WTC11 (cell line): ENCODE measurements around the gene CLDN14. TPM values are rescaled to one million over a fixed set of nuclear protein-coding genes. Genes with fewer than 3 reads are reported as not detected.

ENCODE experiments used
- ATAC-seq: fragments of 200-7000 bp; cut with Tn5 transposase; 2 replicates; pipeline ENCODE4 v1.10.0; 2021; ENCODE audit warnings: mild to moderate bottlenecking, moderate library complexity
- CTCF ChIA-PET: fragments of 300-600 bp; sonication (Branson Sonifier 250); formaldehyde crosslinking; loops from one replicate; lab custom pipeline; 2021; ENCODE audit warnings: antibody characterized with exemption; lab: Charles Lee
- POLR2A ChIA-PET: fragments of 350-600 bp; sonication (Branson Sonifier 250); formaldehyde crosslinking; loops from one replicate; lab custom pipeline; 2021; ENCODE audit warnings: antibody characterized with exemption; lab: Charles Lee
- DNase-seq: peaks from one replicate; pipeline ENCODE4 v3.0.0; 2021; ENCODE audit warnings: low spot score
- H3K27ac Mint-ChIP-seq: 2 replicates; pipeline ENCODE4 v1.8.0; 2021; ENCODE audit warnings: mixed read lengths
- H3K27me3 Mint-ChIP-seq: 2 replicates; pipeline ENCODE4 v1.8.0; 2021; ENCODE audit warnings: low read depth, mild to moderate bottlenecking, moderate library complexity, mixed read lengths
- H3K36me3 Mint-ChIP-seq: 2 replicates; pipeline ENCODE4 v1.8.0; 2021; ENCODE audit warnings: mixed read lengths
- H3K4me1 Mint-ChIP-seq: 2 replicates; pipeline ENCODE4 v1.8.0; 2022; ENCODE audit warnings: mixed read lengths
- H3K4me3 Mint-ChIP-seq: 2 replicates; pipeline ENCODE4 v1.8.0; 2021; ENCODE audit warnings: mild to moderate bottlenecking, moderate library complexity, mixed read lengths
- H3K9me3 Mint-ChIP-seq: 2 replicates; pipeline ENCODE4 v1.8.0; 2021; ENCODE audit warnings: mixed read lengths
- ATF3 ChIP-seq: sonication (generic); formaldehyde crosslinking; conservative IDR thresholded peaks from 2 replicates; pipeline ENCODE4 v1.8.1; 2022; ENCODE audit warnings: mild to moderate bottlenecking, missing genetic modification reagents
- ELF4 ChIP-seq: sonication (generic); formaldehyde crosslinking; IDR thresholded peaks from 2 replicates; pipeline ENCODE4 v1.8.1; 2022; ENCODE audit warnings: low read depth, mild to moderate bottlenecking, moderate library complexity, missing genetic modification reagents
- FOXJ3 ChIP-seq: sonication (generic); formaldehyde crosslinking; IDR thresholded peaks from 2 replicates; pipeline ENCODE4 v1.9.0; 2021; ENCODE audit warnings: missing genetic modification reagents, mild to moderate bottlenecking, borderline replicate concordance
- FOXK1 ChIP-seq: sonication (generic); formaldehyde crosslinking; IDR thresholded peaks from 2 replicates; pipeline ENCODE4 v1.8.0; 2022; ENCODE audit warnings: mild to moderate bottlenecking, moderate library complexity, missing genetic modification reagents
- GABPB1 ChIP-seq: sonication (generic); formaldehyde crosslinking; IDR thresholded peaks from 2 replicates; pipeline ENCODE4 v1.8.1; 2023; ENCODE audit warnings: mild to moderate bottlenecking, missing genetic modification reagents
- HMGA2 ChIP-seq: fragments of 250-450 bp; sonication (Bioruptor Pico); IDR thresholded peaks from 2 replicates; pipeline ENCODE4 v1.4.0; 2021; ENCODE audit warnings: mild to moderate bottlenecking, moderate library complexity
- MAX ChIP-seq: sonication (generic); formaldehyde crosslinking; IDR thresholded peaks from 2 replicates; pipeline ENCODE4 v1.8.0; 2022; ENCODE audit warnings: mild to moderate bottlenecking, missing genetic modification reagents
- MLX ChIP-seq: sonication (generic); formaldehyde crosslinking; IDR thresholded peaks from 2 replicates; pipeline ENCODE4 v1.8.1; 2023; ENCODE audit warnings: mild to moderate bottlenecking, missing genetic modification reagents, moderate library complexity
- NFYB ChIP-seq: sonication (generic); formaldehyde crosslinking; conservative IDR thresholded peaks from 2 replicates; pipeline ENCODE4 v1.8.0; 2022; ENCODE audit warnings: low read depth, missing genetic modification reagents
- PREB ChIP-seq: sonication (generic); formaldehyde crosslinking; IDR thresholded peaks from 2 replicates; pipeline ENCODE4 v1.8.1; 2022; ENCODE audit warnings: mild to moderate bottlenecking, missing genetic modification reagents, moderate library complexity, borderline replicate concordance
- RORB ChIP-seq: fragments of 250-450 bp; sonication (Bioruptor Pico); IDR thresholded peaks from 2 replicates; pipeline ENCODE4 v1.9.0; 2021; ENCODE audit warnings: mild to moderate bottlenecking
- SOX15 ChIP-seq: fragments of 250-450 bp; sonication (Bioruptor Pico); IDR thresholded peaks from 2 replicates; pipeline ENCODE4 v1.9.0; 2021; ENCODE audit warnings: mild to moderate bottlenecking
- TEAD4 ChIP-seq: sonication (generic); formaldehyde crosslinking; IDR thresholded peaks from 2 replicates; pipeline ENCODE4 v1.8.0; 2022; ENCODE audit warnings: mild to moderate bottlenecking, missing genetic modification reagents
- USF2 ChIP-seq: sonication (generic); formaldehyde crosslinking; IDR thresholded peaks from 2 replicates; pipeline ENCODE4 v1.8.1; 2023; ENCODE audit warnings: mild to moderate bottlenecking, missing genetic modification reagents, moderate library complexity
- ZBTB21 ChIP-seq: sonication (generic); formaldehyde crosslinking; IDR thresholded peaks from 2 replicates; pipeline ENCODE4 v1.8.1; 2023; ENCODE audit warnings: mild to moderate bottlenecking, missing genetic modification reagents, borderline replicate concordance
- ZNF219 ChIP-seq: sonication (generic); formaldehyde crosslinking; IDR thresholded peaks from 2 replicates; pipeline ENCODE4 v1.8.0; 2023; ENCODE audit warnings: missing genetic modification reagents, mild to moderate bottlenecking, borderline replicate concordance
- ZNF396 ChIP-seq: fragments of 250-450 bp; sonication (Bioruptor Pico); IDR thresholded peaks from 2 replicates; pipeline ENCODE4 v1.8.0; 2021; ENCODE audit warnings: mild to moderate bottlenecking, moderate library complexity, borderline replicate concordance
- ZNF423 ChIP-seq: fragments of 250-450 bp; sonication (Bioruptor Pico); IDR thresholded peaks from 2 replicates; pipeline ENCODE4 v2.1.2; 2022; ENCODE audit warnings: mild to moderate bottlenecking, moderate library complexity
- ZNF671 ChIP-seq: fragments of 250-450 bp; sonication (Bioruptor Pico); IDR thresholded peaks from 2 replicates; pipeline ENCODE4 v1.8.0; 2021; ENCODE audit warnings: mild to moderate bottlenecking
- total RNA-seq: library from RNA; stranded (reverse); gene quantifications from 3 replicates; pipeline ENCODE4 v1.2.3, GENCODE V29; 2021

Gene CLDN14
- total RNA-seq, 1 experiment from 2014 or later: not detected

GRCh38 chr21:36526104-36526503 lies 46.2 kb upstream of the CLDN14 start:
- ATAC-seq (no peak), DNase-seq (no peak)
- no peaks in the 10 kb centered on the region for H3K27me3 Mint-ChIP-seq
- no peak overlapping the region for H3K4me3 Mint-ChIP-seq
- no peaks in the 10 kb centered on the region for H3K36me3 Mint-ChIP-seq
- ChIA-PET POLR2A (no interaction called here), CTCF (no interaction called here)
- no peak overlapping the region for H3K27ac Mint-ChIP-seq
- TF ChIP-seq SOX15 (CRISPR knock-in tag) (no peak), FOXJ3 (no peak), TEAD4 (CRISPR knock-in tag) (no peak)
- peaks cover 2% of the 10 kb centered on the region; the same call in 1 of the 2 replicates for H3K4me1 Mint-ChIP-seq
- no peaks in the 10 kb centered on the region for H3K9me3 Mint-ChIP-seq

- no peak overlapping the region for H3K27ac Mint-ChIP-seq
- TF ChIP-seq GABPB1 (CRISPR knock-in tag): no peak
- TF ChIP-seq NFYB (CRISPR knock-in tag): no peak
- no peak for TF ChIP-seq FOXK1 (CRISPR knock-in tag)
- no peak for TF ChIP-seq PREB (CRISPR knock-in tag)
- TF ChIP-seq ZNF671: no peak
- TF ChIP-seq USF2: no peak
- no peak for TF ChIP-seq HMGA2 (CRISPR knock-in tag)
- no peak for TF ChIP-seq ZNF219 (CRISPR knock-in tag)
- no peak for TF ChIP-seq TEAD4 (CRISPR knock-in tag)
- TF ChIP-seq MAX (CRISPR knock-in tag): no peak
- TF ChIP-seq ZNF396 (CRISPR knock-in tag): no peak
- no peak for TF ChIP-seq RORB (CRISPR knock-in tag)
- TF ChIP-seq ZNF423 (CRISPR knock-in tag): no peak
- no peak for TF ChIP-seq ELF4 (CRISPR knock-in tag)
- CTCF ChIA-PET: no interaction called here
Measured at GRCh38 chr21:36524477-36524876, 44.6 kb upstream of the CLDN14 start.

GRCh38 chr21:36522219-36522808 lies 42.4 kb upstream of the CLDN14 start:
- H3K4me1 Mint-ChIP-seq: no peaks in the 10 kb centered on the region
- no peak for DNase-seq
- H3K9me3 Mint-ChIP-seq: peaks cover 12% of the 10 kb centered on the region
- H3K4me3 Mint-ChIP-seq: no peak overlapping the region
- H3K27me3 Mint-ChIP-seq: no peaks in the 10 kb centered on the region
- ATAC-seq: no peak
- no peaks in the 10 kb centered on the region for H3K36me3 Mint-ChIP-seq
- no peak for TF ChIP-seq MLX
- TF ChIP-seq FOXJ3: no peak
- no peak for TF ChIP-seq FOXK1 (CRISPR knock-in tag)
- no peak for TF ChIP-seq ZBTB21 (CRISPR knock-in tag)
- TF ChIP-seq ATF3 (CRISPR knock-in tag): no peak
- no peak for TF ChIP-seq USF2
- no peak overlapping the region for H3K27ac Mint-ChIP-seq
- ChIA-PET CTCF (no interaction called here), POLR2A (no interaction called here)

More at GRCh38 chr21:36524477-36524876, 44.6 kb upstream of the CLDN14 start:
- no peaks in the 10 kb centered on the region for H3K27me3 Mint-ChIP-seq
- DNase-seq (no peak), ATAC-seq (no peak)
- H3K4me1 Mint-ChIP-seq: no peaks in the 10 kb centered on the region
- no peak overlapping the region for H3K4me3 Mint-ChIP-seq
- peaks cover 12% of the 10 kb centered on the region for H3K9me3 Mint-ChIP-seq
- POLR2A ChIA-PET: no interaction called here
- no peaks in the 10 kb centered on the region for H3K36me3 Mint-ChIP-seq
